ENCODE data around the gene RPS6KB2.
A peak's percentile ranks its signal among the peaks of the same experiment; 100 is the strongest.
"Not testable (repeated sequence)": the region's sequence is repeated elsewhere in the genome, so short reads cannot be mapped to it uniquely, and the experiment has no call there.

Gene RPS6KB2

GRCh38 chr11:67468759-67469507, 40.6 kb downstream of the RPS6KB2 start, which contains the start of gene TMEM134:
Gene TMEM134 (minus strand): TSS chr11:67469251. CDS start chr11:67469192, 59 bp downstream.
- DNase-seq = peak; percentile 81 to 86

- no peak for DNase-seq
Measured at GRCh38 chr11:67469508-67469811, 41.2 kb downstream of the RPS6KB2 start.

GRCh38 chr11:67470337-67471002, 42.2 kb downstream of the RPS6KB2 start:
- no peak for DNase-seq

GRCh38 chr11:67472882-67473281, 44.6 kb downstream of the RPS6KB2 start:
- no peak for DNase-seq

- DNase-seq = not testable (repeated sequence)
Measured at GRCh38 chr11:67476692-67477091, 48.4 kb downstream of the RPS6KB2 start.

GRCh38 chr11:67477344-67478050, 49.2 kb downstream of the RPS6KB2 start:
- DNase-seq = not testable (repeated sequence)

- no peak for DNase-seq
Measured at GRCh38 chr11:67482275-67482826, 54.1 kb downstream of the RPS6KB2 start.

- DNase-seq = peak; percentile 96 to 98
Measured at GRCh38 chr11:67482827-67483798, 54.8 kb downstream of the RPS6KB2 start, which contains the start of gene AIP. Gene AIP (plus strand): TSS chr11:67483026. CDS start chr11:67483159, 133 bp downstream.

GRCh38 chr11:67483831-67484665, 55.8 kb downstream of the RPS6KB2 start:
- no peak for DNase-seq

- DNase-seq = no peak
Measured at GRCh38 chr11:67484847-67485311, 56.6 kb downstream of the RPS6KB2 start.

Measured in NCI-H1930 (cell line).